ENCODE data around the gene MOK.
A peak's percentile ranks its signal among the peaks of the same experiment; 100 is the strongest.

Gene MOK

DNA sequence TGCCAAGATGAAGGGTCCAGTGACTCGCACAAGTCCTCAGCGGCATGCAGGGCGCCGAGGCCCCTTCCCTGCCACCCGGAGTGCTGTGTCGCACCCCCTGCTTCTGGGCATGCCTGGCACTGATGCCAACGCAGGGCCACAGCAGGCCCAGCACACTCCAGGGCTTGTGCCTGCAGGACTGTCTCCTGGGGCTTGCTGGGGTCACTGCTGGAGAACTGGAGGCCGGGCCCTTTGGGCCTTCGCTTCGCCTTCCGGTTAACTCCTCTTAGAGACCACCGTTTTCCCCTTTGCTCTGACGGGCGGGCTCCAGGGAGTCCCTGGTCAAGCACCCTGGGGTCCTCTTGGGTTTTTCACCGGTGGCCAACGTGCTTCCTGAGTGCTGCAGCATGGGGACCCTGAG is 85.6 kb downstream of the MOK start:
- DNase-seq = no peak

DNA sequence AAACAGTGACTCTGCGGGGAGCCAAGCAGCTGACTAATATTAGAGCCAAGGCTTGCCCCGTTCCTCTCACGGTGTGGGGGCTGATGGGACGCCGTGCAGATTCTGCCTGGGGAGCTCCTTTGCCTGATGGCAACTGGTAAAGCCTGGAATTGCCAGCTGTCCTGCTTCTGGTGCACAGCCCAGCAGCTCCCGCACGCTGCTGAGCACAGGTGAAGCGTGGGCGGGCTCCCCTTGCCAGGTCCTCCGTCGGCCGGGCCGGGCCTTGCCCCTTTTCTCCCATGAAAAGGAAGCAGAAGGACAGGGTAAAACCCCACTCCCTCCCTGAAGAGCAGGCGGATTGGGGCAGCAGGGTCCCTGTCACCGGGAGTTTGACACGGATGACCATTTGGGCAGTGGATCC is 86.3 kb downstream of the MOK start:
- DNase-seq = no peak

DNA sequence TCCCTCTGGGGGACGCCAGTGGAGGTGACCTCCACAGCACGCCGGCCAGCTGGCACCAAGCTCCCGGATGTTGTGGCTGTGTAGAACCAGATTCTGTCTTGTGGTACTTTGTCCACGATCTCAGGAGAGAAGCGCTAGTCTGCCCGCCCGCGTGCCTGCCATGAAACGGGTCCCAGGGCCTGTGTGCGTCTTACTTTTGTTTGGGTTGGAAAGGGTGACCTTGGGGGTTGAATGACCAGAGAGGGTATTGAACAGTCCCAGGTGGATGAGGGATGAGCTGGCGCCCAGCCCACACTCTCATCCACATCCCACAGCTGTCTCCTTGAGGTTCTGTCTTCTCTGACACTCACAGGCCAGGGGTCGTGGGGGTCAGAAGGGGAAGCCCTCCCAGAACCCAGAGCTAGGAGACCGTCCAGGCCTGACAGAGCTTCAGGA is 87.0 kb downstream of the MOK start:
- no peak for DNase-seq

DNA sequence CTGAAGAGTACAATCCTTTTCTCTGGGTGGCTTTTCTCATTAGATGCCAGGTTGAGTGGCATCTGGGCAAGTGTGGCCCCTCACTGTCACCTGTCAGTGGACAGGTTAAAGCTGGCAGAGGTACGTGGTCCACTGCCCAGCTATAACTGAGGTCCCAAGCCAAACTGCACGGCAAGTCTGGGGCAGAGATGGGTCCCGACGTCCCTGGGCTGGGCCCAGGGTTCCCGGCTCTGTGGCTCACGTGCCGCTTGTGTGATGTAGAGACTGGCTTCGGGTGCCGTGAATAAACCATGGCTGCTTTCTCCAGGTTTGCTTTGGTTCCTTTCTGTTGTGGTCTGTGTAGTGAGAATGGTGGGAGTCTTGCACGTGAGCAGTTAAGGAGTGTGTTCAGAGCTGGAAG is 87.6 kb downstream of the MOK start:
- no peak for DNase-seq

DNA sequence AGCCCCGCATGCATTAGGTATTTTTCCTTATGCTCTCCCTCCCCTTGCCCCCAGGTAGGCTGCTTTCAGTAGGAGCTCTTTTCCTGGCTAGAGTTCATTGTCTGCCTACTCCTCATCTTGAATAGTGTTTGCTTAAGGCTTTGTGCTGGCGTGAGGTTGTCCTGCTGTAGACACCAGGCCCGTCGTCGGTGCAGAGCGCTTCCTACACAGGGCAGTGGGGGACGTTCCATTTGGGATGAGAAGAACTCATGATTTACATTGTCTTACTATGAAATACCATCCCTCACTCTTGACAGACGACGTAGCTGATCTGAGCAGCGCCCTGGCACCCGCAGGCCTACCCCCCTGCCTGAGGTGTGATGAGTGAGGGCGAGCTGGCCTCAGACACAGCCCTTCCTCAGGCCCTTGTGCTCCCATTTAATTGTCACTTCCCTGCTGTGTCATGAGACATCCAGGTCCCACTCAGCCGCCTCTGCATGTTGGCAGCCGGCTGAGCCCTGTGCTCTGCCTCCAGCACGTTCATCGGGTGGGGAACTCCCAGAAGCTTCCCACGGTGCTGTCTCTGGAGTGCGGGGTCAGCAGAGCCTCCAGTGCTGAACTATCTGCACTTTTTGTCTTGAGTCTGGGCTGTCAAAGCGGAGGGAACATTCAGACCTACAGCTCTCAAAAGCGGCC is 89.3 kb downstream of the MOK start:
- DNase-seq = no peak

DNA sequence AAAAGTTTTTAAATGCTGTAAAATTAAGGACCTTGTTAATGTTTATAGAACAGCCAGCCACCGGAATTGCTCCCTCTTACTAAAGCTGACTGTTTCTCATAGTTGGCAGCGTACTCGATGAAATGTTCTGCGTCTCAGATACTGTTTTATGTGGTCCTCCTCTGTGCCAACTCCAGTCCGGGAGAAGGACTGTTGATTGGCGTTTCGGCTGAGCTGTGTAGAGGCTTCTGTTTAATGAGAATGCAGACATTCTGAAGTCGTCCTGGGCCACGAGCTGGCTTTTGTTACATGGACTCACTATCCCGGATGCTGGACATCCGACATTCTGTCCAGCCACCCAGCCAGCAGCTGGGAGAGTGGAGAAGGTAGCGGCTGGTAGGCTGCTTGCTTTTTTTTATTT is 89.9 kb downstream of the MOK start:
- no peak for DNase-seq

DNA sequence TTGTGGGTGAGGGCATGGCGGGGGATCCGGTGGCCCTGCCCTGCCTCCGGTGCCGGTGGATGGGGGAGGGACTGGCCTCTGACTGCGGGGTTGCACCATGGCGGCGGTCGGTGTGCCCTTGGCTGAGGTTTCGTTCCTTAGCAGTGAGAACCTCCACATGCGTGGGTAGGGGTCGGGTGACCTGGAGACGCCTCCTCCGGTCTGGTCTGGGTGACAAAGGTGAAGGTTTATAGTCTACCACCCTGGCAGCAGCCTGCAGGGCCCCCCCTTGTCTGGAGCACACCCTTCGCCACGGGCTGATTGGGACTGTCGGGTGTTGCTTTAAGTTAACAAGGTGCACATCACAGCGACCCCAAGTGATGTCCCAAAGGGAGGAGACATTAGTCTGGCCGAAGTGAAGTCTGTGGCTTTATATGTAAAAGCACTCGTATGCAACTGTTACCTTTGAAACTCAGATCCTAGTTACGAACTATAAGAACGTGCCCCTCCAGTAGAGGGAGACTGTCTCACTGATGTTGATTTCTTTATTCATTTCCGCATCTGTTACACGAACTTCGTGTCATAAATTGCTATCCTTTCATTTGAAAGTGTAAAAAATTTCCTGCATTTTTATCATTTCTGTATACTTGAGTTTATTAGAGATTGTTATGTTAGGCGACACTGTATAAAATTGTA is 90.8 kb downstream of the MOK start:
- no peak for DNase-seq

DNA sequence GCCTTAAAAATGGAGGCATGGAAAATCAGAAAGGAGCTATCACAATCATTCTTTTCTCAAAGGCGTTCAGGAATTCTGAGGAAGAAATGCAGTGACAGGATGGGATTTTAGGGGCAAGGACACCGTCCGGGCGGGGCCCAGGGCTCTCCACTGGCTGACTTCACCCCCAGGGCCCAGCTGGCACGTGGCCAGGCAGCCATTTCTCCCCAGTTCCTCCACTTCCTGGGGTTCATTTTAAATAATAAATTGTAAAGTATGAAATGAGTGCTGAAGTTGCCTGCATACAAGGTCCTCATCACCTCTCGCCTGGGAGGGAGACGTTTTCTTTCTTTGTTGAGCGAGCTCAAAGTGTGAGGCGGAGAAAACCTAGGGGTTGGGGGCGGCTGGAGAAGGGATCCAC is 91.5 kb downstream of the MOK start:
- DNase-seq = no peak

DNA sequence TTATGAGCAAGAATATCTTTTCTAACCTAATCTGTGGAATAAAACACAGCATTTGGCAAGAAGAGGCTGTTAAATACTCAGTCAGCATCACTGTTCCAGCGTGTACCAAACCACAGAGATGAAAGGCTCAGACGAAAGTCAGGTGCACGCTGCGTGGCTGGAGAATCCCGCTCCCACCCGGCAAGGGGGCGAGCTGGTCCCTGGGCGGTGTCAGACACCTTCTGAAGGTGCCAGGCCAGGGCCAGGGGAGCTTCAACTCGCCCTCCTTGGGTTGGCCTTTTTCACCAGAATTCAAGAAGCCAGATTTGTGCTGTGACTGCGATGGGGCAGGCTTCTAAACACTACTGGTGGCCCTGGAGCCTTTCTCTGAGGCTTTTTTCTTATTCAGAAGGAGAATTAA is 92.1 kb downstream of the MOK start:
- DNase-seq = no peak

DNA sequence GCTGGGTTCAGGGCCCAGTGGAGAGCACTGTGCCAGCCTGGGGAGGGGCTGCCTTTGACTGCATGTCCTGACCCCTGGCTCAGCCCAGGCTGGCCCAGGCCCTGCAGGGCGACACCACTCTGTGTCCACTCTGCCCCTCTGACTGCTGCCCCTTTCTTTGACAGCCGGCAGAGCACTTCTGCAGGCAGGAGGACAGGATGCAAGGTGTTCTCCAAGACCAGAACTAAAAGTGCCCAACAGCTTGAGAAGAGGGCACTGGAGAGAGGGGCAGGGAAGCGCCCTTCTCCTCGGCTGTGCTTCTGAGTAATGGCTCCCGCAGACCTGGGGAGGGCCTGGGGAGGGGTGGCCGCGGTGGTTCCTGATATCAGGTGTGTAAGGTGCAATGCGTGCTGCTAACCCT is 92.6 kb downstream of the MOK start:
- no peak for DNase-seq

DNA sequence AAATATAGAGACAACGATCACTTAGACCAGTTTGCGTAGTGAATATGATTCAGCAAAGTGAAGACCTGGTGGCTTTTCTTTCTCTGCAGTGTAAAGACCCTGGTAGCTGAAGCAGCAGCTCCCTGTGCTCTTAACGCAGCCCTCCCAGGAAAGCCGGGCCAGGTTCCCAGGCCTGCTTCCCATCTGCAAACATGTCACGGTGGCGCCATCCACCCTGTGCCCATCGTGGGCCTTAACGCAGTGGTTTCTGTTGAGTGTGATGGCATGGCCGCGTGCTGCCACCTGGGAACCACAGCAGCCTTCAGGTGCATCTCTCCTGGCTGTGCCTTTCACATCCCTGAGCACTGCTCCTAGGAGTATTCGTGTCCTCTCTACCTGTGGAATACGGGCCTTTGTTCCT is 93.7 kb downstream of the MOK start:
- no peak for DNase-seq

DNA sequence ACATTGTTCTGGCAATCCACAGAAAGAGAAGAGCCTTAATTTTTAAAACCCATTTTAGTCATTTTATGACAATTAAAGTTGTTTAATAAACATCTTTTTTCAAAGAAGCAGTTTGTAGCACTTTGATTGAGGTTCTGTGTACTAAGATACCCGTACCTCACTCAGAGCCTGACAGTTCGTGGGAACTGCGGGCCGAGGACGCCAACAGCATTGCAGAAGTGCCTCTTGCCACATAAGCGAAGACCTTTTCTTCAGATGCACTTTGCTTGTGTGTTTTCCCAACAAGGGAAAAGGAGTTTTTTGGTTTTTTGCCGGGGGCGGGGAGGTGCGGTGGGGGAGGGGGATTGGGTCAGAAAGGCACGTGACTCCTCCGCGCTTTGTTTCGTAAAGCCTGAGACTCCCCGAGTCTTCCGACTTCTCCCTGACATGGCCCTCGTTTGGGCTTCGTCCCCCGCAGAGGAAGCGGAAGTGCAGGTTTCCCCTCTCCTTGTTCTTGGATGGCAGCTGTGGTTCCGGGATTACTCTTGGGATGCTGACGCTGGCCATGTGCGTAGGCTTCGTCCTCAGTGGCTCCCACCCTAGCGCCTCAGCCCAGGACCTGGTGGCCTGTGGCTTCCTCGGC is 94.4 kb downstream of the MOK start:
- no peak for DNase-seq

DNA sequence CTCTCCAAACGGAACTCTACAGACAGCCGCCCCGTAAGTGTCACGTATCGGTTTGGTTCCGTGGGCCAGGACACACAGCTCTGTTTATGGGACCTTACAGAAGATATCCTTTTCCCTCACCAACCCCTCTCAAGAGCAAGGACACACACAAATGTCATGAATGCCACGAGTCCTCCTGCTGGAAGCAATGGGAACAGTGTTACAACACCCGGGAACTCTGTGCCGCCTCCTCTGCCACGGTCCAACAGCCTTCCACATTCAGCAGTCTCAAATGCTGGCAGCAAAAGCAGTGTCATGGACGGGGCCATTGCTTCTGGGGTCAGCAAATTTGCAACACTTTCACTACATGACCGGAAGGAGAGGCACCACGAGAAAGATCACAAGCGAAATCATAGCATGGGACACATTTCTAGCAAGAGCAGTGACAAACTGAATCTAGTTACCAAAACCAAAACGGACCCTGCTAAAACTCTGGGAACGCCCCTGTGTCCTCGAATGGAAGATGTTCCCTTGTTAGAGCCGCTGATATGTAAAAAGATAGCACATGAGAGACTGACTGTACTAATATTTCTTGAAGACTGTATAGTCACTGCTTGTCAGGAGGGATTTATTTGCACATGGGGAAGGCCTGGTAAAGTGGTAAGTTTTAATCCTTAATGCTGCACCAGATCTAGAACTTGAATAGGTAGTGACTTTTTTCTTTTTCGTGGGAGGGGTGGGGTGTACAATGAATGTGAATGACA is 95.6 kb downstream of the MOK start:
- no peak for DNase-seq

DNA sequence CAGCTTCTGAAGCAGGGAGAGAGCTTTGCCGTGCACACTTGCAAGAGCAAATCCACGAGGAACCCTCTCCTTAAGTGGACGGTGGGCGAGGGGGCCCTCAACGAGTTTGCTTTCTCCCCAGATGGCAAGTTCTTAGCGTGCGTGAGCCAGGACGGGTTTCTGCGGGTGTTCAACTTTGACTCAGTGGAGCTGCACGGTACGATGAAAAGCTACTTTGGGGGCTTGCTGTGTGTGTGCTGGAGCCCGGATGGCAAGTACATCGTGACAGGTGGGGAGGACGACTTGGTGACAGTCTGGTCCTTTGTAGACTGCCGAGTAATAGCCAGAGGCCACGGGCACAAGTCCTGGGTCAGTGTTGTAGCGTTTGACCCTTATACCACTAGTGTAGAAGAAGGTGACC is 96.2 kb downstream of the MOK start:
- DNase-seq = no peak

DNA sequence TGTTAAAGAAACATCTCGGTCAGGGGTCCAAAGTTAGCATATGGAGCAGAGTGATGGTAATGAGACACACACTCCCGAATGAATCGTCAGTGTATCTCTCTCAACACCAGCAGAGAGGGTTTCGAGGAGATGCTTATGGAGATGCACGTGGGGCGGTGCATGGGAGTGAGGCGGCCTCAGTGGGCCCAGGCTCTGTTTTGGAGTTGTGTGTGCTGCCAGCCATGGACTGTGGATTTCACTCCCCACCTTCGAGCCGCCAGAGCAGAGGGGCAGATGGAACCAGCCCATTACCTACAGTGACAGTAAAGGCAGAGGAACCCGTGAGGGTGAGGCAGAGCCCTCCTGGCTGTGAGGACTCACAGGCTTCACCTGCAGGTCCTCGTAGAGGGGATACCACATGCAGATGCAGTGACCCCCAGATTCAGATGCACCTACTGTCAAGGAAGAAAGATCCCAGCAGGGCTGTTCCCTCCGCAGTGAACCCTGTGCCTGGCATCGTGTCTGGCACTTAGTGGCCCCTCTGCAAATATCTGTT is 97.1 kb downstream of the MOK start:
- no peak for DNase-seq

DNA sequence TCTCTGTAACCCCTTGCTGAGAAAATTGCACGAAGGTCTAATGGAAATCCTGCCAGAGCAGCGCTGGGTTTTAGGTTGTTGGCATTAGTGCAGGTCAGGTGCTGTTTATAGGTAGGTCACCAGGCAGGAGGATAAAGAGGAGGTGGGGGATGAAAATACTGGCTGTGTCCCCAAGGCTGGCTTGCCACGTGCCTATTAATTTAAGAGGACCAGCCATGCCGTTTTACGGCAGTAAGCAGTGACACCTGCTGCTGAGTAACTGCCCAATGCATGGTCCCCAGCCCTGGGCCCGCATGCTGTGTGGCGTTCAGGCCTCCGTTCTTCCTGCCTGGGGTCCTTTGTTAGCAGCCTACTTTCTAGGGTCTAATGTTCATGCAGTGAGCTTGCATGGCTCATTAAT is 98.0 kb downstream of the MOK start:
- peak; percentile 81 for DNase-seq

DNA sequence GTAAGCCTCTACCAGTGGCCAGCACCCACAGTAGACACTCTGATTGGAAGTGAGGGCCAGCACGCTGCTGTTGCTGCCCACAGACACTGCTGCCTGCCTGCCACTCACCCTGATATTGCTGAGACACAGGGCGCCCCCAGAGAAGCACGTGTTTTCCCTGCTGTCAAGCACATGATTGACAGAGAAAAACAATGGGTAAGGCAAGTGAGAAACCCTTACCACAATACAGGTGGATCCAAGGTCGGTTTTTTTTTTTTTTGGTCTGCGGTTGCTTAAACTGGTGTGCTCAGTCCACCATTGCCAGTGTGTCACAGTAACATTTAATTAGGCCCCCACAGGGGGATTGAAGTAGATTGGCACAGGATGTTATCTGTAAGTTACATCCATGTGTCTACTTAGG is 99.4 kb downstream of the MOK start:
- no peak for DNase-seq

DNA sequence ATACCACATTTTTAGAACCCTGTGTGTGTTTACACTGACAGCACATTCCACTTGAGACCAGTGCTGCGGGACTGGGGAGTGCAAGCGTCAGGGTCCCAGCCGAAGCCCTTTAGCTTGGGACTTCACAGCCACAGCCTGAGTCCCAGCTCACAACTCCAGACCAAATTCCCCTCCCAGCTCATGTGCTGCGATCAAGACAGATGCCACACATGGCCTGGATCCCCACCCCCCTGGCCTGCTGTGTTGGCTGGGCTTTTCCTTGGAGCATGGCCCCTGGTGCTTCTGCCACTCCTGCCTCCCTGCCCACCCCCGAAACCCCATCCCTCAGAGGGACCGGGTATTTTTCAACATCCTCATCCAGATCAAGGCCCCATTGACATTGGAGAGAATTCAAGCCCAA is 101.6 kb downstream of the MOK start:
- DNase-seq = no peak

DNA sequence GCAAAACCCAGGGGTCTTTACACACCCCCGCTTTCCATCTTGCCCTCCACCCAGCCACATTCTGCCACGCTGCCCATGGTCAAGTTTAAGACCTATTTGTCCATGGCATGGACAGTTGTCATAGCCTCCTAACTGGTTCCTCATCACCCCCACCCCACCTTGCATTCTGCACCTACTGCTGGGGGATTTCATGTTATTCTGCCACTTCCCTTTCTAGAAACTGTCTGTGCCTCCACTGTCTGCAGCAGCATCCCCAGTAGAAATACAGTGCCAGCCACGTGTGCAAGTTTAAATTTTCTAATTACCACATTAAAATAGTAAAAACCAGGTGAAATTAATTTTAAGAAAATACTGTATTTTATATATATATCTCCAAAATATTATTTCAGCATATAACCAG is 102.0 kb downstream of the MOK start:
- DNase-seq = no peak

DNA sequence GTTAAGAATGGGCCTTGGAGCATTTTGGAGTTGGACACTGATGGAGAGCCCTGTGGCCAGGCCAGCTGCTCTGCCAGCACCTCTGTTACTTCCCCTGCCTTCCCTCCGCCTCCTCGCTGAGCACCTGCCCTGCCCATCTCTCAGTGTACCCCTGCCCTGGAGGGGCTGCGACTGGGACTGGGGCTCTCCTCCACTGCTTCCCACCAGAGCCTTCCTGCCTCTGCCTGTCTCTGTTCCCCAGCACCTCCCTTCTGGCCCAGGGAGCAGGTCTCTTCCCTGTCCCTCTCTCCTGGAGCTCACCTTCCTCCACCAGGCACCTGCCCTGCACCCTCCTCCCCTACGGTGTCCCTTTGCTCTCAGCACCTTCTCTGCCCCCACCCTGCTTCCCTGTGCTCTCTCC is 103.2 kb downstream of the MOK start:
- DNase-seq = no peak

DNA sequence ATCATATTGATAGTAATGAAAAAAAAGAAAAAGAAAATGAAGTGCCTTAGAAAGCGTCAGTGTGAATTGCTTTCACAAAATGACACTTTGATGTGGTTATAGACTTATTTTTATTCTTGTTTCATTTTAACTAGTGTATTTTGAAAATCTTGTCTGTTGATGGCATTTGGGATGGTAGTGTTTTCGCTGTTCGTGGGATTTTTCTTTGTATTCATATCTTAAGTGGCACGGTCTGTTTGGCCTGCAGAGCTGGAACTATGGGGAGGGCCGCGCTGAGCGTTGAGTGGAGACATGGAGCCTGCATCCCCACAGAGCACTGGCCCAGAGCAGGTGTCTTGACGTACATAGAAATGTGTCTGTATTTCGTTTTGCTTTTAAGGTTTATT is 103.6 kb downstream of the MOK start:
- no peak for DNase-seq

DNA sequence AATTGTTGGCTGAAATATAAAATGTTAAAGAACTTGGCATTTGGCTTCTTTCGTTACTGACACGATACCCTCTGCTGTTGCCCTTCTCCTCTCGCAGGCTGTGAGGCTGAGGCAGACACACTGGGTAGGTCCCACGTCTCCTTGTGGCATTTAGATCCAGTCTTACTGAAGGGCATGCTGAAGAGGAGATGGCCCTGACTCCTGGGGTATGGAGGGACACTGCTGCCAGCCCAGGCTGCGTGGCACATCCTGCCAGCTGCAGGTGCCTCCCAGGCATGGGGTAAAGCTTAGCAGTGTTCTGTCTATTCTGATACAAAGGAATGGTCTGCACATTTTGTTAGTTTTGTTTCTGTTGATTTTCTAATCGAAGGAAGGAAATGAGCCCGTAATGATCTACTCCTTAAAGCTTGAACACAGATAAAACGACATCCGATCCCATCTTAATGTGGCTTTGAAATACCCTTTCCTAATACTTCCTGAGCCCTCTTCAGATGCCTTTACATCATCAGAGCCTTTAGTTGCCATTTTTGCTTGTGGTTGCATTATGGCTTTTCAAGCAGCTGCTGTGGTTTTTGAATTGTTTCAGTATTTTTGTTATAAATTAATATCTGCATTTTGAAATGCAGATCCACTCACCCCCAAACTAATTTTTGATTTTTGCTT is 104.1 kb downstream of the MOK start:
- no peak for DNase-seq

DNA sequence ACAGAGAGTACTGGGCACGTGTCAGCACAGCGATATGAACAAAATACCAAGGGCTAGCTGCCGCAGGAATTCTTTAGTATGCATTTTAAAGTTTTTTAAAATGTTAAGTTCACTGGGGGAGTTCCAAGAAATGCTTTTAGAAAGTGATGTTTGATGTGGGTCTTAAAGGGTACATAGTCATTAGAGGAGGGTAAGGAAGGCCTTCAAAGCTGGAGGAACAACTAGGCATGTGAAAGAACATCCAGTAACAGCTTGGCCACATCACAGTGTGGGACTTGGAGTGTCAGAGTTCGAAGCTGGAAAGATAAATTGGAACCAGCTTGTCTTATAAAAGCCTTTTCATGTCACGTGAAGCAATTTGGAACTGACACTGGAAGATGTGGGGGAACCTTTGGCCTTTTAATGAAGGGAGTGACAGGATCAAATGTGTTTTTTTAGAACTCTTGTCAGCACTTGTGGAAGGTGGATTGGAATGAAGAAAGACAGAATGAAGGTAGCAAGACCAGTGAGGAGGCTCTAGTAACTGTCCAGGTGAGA is 107.6 kb downstream of the MOK start:
- DNase-seq = no peak
